GM19463 (cell line): Measurements from ENCODE around the gene CXorf49B.
"Not testable (repeated sequence)": the region's sequence is repeated elsewhere in the genome, so short reads cannot be mapped to it uniquely, and the experiment has no call there.

ENCODE experiments used
- ATAC-seq: cut with Tn5 transposase; IDR thresholded peaks from one replicate; pipeline ENCODE4 v1.9.1; 2021; ENCODE audit warnings: mild to moderate bottlenecking, moderate library complexity; ENCODE audit not compliant: unreplicated experiment

The CXorf49B gene

DNA sequence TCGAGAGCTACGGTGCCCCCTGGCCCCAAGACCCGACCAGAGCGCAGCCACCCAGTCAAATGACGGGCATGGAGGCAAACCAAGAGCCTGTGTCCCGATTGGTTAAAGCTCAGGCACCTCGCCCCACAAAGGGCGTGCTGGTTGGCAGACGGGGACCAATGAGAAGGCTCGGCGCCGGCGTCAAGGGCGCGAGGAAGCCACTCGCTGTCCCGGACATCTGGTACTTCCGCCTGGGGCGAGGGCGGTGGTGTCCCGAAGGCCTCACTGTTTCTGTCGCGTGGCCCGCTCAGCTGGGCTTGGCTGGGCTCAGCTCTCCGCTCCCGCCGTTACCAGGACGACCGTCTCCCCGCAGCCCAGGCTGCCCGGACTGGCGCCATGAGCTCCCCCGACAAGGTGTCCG is at the start of gene CXorf49B:
CXorf49B (plus strand) TSS at position 301 of the 400 bp plus-strand sequence; CDS start at position 376, 75 bp downstream.
- not testable (repeated sequence) for ATAC-seq

DNA sequence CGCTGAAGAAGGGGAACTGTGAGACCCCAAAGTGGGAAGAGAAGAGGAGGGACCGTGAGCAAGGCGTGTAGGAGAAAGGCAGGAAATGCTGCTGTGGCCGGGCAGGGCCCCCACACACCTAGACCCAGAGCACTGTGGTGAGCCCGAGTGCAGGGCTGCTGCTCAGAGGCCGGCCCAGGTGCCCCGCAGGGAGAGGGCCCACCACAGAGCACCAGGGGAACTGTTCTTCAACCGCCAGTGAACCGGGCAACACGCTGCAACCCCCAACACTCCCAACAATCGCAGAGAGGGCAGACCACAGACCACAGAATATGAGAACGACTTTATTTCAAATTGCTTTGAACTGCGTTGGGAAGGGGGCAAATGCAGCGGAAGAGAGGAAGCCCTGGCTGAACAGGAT is 49.1 kb upstream of the CXorf49B start:
- ATAC-seq: not testable (repeated sequence)

DNA sequence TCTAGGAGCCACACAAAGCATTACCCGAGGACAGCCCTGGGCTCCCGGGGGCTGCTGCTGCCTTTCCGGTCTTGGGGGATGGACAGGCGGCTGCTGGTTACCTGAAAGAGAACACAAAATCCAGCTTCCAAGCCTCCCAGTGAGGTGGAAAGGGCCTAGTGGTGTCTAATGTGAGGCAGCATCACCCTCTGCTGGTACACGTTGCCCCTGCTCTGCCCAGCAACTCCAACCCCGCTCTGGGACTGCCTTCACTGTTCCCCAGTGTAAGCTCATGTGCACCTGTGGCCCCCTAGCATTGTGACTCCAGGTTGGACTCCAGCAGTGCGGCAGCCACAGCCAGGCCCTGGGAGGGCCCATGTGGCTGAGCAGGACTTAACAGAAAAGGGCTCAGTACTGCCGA is 47.6 kb upstream of the CXorf49B start:
- ATAC-seq: not testable (repeated sequence)

DNA sequence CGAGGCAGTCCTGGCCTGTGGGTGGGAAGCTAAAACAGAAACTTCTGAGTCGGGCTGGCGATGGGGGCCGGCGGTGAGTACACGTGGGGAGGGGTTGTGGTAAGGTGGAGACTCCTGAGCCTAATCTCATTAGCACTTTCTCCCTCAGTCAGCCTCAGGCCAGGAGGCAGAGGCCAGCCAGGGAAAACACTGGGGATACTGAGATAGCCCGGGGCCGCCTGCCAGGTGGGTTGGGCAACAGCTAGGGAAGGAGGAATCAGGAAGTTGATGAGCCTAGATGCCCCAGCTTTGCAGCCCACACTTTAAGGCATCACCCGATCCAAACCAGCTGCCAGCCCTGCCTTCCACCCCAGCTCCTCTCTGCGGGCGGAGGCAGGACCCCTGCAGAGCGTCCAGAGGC is 46.8 kb upstream of the CXorf49B start:
- not testable (repeated sequence) for ATAC-seq

DNA sequence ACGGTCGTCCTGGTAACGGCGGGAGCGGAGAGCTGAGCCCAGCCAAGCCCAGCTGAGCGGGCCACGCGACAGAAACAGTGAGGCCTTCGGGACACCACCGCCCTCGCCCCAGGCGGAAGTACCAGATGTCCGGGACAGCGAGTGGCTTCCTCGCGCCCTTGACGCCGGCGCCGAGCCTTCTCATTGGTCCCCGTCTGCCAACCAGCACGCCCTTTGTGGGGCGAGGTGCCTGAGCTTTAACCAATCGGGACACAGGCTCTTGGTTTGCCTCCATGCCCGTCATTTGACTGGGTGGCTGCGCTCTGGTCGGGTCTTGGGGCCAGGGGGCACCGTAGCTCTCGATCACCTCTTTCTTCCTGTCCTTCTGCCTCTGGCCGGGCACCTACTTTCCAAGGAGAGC is 45.0 kb upstream of the CXorf49B start, which contains the start of gene CXorf49:
CXorf49 (minus strand) TSS at position 101 of the 400 bp plus-strand sequence. CDS start 134 bp downstream, outside the sequence.
- not testable (repeated sequence) for ATAC-seq

DNA sequence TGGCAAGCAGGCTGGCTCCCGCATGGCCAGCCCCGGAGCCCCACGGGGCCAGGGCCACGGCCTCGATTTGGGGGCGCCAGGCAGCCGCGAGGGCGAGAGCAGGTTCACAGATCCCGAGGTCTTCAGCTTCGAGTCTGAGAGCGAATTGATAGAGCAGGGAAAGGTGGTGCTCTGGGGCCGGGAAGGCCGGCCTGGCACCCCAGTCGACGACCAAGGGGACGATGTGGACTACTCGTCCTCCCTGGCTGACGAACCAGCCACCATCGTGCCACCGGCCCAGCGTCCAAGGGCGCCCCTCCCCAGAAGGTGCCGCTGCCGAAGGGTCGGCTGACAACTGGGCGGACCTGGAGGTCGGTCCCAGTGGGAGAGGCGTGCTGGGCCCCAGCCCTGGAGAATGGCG is 44.0 kb upstream of the CXorf49B start:
- ATAC-seq: not testable (repeated sequence)

DNA sequence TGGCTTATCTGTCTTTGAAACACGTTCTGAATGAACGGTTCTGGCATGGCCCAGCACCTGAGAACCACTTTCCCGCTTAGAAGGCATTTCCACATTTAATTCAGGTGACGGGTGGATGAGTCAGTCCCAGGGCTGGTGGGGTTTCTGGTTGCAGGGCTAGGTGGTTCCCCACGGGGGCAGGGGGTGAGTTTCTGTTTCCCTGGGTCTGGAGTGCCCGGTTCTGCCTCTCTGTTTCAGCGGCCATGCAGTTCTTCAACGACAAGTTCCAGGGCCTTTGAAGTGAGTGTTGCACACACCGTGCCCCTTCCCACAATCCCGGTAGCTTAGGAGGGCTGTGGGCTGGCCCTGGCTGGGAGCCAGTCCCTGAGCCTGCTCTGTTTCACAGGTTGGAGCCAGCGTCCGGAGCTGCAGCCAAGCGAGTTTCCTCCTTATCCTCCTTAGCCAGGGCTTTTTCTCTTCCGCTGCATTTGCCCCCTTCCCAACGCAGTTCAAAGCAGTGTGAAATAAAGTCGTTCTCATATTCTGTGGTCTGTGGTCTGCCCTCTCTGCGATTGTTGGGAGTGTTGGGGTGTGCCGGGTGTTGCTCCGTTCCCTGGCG is 42.8 kb upstream of the CXorf49B start:
- not testable (repeated sequence) for ATAC-seq

DNA sequence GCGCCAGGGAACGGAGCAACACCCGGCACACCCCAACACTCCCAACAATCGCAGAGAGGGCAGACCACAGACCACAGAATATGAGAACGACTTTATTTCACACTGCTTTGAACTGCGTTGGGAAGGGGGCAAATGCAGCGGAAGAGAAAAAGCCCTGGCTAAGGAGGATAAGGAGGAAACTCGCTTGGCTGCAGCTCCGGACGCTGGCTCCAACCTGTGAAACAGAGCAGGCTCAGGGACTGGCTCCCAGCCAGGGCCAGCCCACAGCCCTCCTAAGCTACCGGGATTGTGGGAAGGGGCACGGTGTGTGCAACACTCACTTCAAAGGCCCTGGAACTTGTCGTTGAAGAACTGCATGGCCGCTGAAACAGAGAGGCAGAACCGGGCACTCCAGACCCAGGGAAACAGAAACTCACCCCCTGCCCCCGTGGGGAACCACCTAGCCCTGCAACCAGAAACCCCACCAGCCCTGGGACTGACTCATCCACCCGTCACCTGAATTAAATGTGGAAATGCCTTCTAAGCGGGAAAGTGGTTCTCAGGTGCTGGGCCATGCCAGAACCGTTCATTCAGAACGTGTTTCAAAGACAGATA is 2.4 kb upstream of the CXorf49B start:
- ATAC-seq: not testable (repeated sequence)

DNA sequence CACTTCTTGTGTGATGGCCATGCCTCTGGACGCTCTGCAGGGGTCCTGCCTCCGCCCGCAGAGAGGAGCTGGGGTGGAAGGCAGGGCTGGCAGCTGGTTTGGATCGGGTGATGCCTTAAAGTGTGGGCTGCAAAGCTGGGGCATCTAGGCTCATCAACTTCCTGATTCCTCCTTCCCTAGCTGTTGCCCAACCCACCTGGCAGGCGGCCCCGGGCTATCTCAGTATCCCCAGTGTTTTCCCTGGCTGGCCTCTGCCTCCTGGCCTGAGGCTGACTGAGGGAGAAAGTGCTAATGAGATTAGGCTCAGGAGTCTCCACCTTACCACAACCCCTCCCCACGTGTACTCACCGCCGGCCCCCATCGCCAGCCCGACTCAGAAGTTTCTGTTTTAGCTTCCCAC is 1.7 kb downstream of the CXorf49B start:
- ATAC-seq: not testable (repeated sequence)

DNA sequence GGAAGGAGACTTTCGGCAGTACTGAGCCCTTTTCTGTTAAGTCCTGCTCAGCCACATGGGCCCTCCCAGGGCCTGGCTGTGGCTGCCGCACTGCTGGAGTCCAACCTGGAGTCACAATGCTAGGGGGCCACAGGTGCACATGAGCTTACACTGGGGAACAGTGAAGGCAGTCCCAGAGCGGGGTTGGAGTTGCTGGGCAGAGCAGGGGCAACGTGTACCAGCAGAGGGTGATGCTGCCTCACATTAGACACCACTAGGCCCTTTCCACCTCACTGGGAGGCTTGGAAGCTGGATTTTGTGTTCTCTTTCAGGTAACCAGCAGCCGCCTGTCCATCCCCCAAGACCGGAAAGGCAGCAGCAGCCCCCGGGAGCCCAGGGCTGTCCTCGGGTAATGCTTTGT is 2.5 kb downstream of the CXorf49B start:
- ATAC-seq: not testable (repeated sequence)

DNA sequence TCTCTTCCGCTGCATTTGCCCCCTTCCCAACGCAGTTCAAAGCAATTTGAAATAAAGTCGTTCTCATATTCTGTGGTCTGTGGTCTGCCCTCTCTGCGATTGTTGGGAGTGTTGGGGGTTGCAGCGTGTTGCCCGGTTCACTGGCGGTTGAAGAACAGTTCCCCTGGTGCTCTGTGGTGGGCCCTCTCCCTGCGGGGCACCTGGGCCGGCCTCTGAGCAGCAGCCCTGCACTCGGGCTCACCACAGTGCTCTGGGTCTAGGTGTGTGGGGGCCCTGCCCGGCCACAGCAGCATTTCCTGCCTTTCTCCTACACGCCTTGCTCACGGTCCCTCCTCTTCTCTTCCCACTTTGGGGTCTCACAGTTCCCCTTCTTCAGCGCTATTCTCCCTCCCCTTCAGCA is 4.0 kb downstream of the CXorf49B start:
- not testable (repeated sequence) for ATAC-seq

DNA sequence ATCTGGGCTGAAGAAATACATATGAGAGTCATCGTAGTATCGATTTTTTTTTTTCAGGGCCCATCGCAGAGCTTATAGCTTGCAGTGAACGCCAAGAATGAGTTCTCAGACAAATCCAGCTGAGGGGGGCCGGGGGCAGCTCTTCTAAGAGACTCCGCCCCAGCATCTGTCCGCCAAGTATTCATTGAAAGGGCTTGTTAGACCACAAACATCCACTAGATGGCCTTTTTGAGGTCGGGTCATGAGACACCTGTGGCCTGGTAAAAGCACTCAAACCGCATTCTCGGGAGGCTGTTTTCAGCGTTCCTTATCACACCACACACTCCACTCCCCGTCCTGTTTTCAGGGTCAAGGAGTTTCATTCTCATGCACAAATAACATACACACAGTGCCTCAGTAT is 15.2 kb downstream of the CXorf49B start:
- peak; percentile 65 for ATAC-seq

DNA sequence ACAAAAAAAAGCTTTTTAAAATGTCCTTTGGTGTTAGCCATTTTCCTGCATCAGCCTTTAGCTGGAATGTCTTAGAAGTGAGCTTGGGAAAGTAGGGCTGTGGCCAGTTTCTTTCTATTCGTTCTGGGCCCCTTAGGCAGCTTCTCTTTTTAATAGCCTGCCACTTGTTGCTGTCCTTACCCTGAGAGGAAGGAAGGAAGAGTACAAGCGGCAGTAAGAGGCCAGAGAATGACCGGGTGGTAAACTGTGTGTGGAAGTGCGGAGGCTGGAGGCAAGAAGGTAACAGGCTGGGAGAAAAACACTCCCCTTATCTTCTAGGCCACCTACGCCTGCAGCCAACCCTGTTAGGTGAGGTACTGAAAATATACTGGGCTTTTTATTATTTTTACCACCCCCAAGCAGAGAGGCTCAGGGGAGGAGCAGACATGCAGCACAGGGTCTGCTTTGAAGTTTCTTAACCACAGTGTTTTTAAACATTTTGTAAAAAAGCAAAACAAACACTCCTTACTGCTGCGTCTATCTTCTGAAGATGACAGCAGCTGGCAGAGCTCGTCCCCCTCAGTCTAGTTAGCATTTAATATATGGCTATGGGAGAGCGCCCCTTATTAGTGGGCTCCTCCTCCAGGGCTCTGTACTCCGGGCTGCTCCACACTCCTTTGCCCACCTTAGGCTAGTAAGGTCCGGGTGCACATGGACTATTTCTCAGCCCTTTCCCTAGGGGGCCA is 19.2 kb downstream of the CXorf49B start:
- not testable (repeated sequence) for ATAC-seq

DNA sequence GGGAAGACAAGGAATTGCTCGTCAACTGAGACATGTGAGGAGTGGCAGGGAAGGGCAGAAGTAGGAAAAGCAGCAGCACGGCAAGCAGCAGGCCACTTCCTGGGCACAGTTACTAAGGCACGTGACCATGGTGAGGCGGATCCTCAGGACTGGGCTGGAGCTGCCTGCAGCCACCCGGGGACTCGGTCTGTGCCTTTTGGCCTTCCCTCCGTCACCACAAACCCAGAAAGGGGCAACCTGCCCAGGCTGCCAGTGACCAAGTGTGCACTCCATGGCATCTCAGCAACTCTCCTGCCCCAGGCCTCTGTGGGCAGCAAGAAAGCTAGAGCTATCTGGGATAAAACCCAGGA is 19.8 kb downstream of the CXorf49B start:
- ATAC-seq: not testable (repeated sequence)

DNA sequence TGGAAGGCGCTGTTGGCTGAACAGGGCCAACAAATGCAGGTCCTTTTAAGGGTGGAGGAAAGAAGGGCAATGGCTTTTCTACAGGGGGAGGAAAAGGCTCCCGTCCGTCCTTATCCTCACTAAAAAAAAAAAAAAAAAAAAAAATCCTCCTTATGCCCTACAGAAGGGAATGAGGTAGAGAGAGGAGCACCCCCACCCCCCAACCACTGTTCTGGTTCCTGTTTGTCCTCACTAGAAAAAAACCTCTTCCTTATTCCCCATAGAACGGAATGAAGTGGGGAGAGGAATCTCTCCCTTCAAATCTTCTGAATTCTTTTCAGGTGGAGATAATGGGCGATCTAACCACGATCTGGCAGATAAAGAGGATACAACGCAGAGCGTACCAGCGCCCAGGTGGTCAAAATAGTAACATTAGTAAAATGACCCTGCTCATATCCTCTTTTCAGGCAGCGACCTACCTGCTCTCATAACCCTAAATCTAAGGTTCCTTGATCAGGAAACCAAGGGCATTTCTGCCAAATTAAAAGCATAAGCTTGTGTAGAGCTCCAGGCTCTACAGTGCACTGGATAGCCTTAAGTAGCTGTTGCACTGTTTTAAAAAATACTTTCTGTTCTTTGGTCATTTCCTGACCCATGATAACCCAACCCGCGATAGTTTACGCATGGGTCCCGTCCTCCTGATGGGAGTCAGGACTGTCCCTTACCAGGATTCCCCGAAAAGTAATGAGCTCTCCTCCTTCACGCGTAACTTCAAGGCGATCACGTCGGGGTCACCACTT is 20.6 kb downstream of the CXorf49B start:
- ATAC-seq: peak; percentile 41

DNA sequence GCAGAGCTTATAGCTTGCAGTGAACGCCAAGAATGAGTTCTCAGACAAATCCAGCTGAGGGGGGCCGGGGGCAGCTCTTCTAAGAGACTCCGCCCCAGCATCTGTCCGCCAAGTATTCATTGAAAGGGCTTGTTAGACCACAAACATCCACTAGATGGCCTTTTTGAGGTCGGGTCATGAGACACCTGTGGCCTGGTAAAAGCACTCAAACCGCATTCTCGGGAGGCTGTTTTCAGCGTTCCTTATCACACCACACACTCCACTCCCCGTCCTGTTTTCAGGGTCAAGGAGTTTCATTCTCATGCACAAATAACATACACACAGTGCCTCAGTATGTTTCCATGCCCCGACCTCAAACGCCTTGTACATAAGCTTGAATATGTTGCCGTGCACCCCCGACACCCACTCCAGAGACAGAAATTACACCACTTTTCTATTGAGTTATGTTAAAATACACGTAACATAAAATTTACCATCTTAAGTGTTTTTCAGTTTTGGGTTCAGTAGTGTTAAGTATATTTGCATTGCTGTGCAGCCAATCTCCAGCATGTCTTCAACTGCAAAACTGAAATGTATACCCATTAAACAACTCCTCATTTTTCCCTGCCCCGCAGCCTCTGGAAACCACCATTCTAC is 21.3 kb downstream of the CXorf49B start:
- ATAC-seq: peak; percentile 66

DNA sequence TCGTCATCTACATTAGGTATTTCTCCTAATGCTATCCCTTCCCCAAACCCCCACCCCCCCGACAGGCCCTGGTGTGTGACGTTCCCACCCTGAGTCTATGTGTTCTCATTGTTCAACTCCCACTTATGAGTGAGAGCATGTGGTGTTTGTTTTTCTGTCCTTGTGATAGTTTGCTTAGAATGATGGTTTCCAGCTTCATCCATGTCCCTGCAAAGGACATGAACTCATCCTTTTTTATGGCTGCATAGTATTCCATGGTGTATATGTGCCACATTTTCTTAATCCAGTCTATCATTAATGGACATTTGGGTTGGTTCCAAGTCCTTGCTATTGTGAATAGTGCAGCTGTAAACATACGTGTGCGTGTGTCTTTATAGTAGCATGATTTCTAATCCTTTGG is 43.3 kb downstream of the CXorf49B start:
- ATAC-seq: not testable (repeated sequence)

DNA sequence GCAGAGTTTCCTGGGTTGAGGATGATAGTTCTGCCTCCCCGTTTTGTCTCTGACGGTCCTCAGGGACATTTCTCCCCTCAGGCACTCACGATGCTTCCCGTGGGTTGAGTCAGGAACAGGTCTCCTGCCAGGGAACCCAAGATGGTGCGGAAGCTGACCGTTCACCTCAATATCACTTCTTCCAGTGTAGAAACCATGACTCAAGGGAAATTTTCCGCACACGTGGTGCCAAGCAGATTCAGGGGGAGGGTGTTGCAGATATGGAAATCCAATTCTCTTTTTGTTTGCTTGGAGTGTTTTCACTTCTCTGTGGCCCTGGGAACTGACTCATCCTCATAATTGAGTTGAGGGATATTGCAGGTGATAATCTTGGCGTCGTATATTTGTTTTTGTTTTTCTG is 46.7 kb downstream of the CXorf49B start:
- ATAC-seq: no peak

DNA sequence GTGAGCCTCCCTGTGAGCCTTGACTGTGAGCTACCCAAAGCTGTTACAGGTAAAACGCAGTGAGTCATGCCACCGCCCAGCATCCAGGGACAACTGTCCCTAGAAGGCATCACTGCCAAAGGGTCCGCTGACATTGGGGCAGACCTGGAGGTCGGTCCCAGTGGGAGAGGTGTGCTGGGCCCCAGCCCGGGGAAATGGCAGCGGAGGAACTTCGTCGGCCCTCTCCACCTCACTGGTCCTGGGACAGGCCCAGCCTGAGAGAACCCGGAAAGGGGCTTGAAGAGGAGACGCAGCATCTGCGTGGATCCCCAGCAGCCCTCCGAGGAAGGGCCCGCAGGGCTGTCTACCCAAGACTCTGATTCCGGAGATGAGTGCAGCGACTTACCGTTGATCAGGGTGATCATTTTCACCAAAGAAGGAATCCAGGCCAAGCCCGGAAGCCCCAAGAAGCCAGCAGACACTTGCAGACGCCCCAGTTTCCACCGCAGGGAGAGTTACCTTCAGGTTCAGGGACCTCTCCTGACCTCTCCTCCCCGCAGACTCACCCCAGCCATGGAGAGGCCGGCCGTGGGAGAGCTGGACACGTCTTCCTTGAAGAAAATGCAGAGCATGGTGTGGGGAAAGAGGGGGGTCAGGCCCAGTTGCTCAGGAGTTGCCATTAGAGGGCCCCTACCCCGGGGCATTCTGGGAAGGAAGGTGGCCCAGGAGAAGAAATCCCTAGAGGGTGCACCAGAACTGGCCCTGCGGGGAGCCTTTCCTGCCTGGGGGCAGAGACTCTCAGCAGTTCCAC is 51.2 kb downstream of the CXorf49B start:
- ATAC-seq: no peak
